BLaER1 treated with 17β-estradiol and CSF1 and Interleukin-3, amounts not matched to agents 10 nM and 100 nM (cell line): Measurements from ENCODE around the gene CENPB.
"Not testable (repeated sequence)": the region's sequence is repeated elsewhere in the genome, so short reads cannot be mapped to it uniquely, and the experiment has no call there.

Source experiments
- H3K27ac ChIP-seq, 11 experiments: shearing (Covaris generic); formaldehyde crosslinking; 2 replicates each; pipeline ENCODE4 v1.8.1; 2022
- H3K27me3 ChIP-seq, 11 experiments: shearing (Covaris generic); formaldehyde crosslinking; 2 replicates each; pipeline ENCODE4 v1.8.1; 2022
- H3K36me3 ChIP-seq, 11 experiments: shearing (Covaris generic); formaldehyde crosslinking; 2 replicates each; pipeline ENCODE4 v1.8.1; 2022
- H3K4me1 ChIP-seq, 10 experiments: shearing (Covaris generic); formaldehyde crosslinking; 2 replicates each; pipeline ENCODE4 v1.8.1; 2022
- H3K4me2 ChIP-seq, 11 experiments: shearing (Covaris generic); formaldehyde crosslinking; 2 replicates each; pipeline ENCODE4 v1.8.1; 2022
- H3K4me3 ChIP-seq, 10 experiments: shearing (Covaris generic); formaldehyde crosslinking; 2 replicates each; pipeline ENCODE4 v1.8.1; 2022
- H3K9ac ChIP-seq, 11 experiments: shearing (Covaris generic); formaldehyde crosslinking; 2 replicates each; pipeline ENCODE4 v1.8.1; 2022
- H3K9me3 ChIP-seq, 11 experiments: shearing (Covaris generic); formaldehyde crosslinking; replicated peaks in 1 of 11; 2 replicates each; pipeline ENCODE4 v1.8.1; 2022
- H4K20me1 ChIP-seq, 11 experiments: shearing (Covaris generic); formaldehyde crosslinking; 2 replicates each; pipeline ENCODE4 v1.8.1; 2022
- Cebpa-rat ChIP-seq, 11 experiments: shearing (Covaris generic); IDR thresholded peaks; 2 replicates each; pipeline ENCODE4 v1.8.1; 2022

Gene CENPB, protein sequence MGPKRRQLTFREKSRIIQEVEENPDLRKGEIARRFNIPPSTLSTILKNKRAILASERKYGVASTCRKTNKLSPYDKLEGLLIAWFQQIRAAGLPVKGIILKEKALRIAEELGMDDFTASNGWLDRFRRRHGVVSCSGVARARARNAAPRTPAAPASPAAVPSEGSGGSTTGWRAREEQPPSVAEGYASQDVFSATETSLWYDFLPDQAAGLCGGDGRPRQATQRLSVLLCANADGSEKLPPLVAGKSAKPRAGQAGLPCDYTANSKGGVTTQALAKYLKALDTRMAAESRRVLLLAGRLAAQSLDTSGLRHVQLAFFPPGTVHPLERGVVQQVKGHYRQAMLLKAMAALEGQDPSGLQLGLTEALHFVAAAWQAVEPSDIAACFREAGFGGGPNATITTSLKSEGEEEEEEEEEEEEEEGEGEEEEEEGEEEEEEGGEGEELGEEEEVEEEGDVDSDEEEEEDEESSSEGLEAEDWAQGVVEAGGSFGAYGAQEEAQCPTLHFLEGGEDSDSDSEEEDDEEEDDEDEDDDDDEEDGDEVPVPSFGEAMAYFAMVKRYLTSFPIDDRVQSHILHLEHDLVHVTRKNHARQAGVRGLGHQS

GRCh38 chr20:3786665-3787323 is at the start of gene CENPB:
TSS of gene CENPB (minus strand) at chr20:3786740. CDS start at chr20:3786483, 257 bp downstream.
- H3K9ac ChIP-seq, result peak within 1 kb of the TSS; percentile 84 to 94 (median 91)
- H3K4me3 ChIP-seq, result peak within 1 kb of the TSS; percentile 66 to 88 (median 76)
- no peaks in the 10 kb centered on the region for H3K9me3 ChIP-seq
- H3K4me2 ChIP-seq, result peak within 1 kb of the TSS; percentile 90 to 100 (median 99)
- H3K36me3 ChIP-seq, result peaks cover 0 to 32% (median 6%) of the 10 kb centered on the region in 11 experiments; a peak in 15 of 22 replicates
- peak within 1 kb of the TSS; percentile 83 to 94 (median 87) for H3K27ac ChIP-seq
- TF ChIP-seq Cebpa-rat (IDR thresholded peaks at IDR 0.05), result no peak
- peaks cover 37 to 48% (median 41%) of the 10 kb centered on the region in 10 experiments for H3K4me1 ChIP-seq
- H4K20me1 ChIP-seq, result peaks cover 31 to 44% (median 42%) of the 10 kb centered on the region in 11 experiments; a peak in 21 of 22 replicates
- no peaks in the 10 kb centered on the region for H3K27me3 ChIP-seq

DNA sequence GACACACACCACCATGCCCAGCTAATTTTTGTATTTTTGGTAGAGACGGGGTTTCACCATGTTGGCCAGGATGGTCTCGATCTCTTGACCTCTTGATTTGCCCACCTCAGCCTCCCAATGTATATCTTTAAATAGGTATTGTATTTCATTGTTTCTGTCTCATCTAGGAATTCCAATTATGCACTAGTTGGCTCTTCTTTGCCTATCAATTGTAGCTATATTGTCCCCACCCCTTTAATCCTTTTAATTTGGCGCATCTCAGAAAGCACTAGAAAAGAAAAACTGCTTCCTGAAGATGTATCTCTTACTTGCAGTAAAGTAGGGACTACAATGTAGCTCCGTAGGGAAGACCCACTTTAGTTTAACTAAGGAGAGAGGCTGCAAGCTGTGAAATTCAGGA is 49.6 kb upstream of the CENPB start:
- Histone ChIP-seq H3K4me3 (no peak overlapping the region), H3K27ac (peak overlapping the region in 5 of 11 experiments; percentile 85 to 98 (median 95); a peak in 8 of 22 replicates), H3K27me3 (no peaks in the 10 kb centered on the region), H3K4me1 (peaks cover 25 to 54% (median 42%) of the 10 kb centered on the region in 10 experiments), H3K9me3 (peaks cover 0 to 17% (median 7%) of the 10 kb centered on the region in 11 experiments; a peak in 7 of 22 replicates), H4K20me1 (no peaks in the 10 kb centered on the region), H3K4me2 (no peak overlapping the region), H3K9ac (no peak overlapping the region), H3K36me3 (peaks cover 0 to 9% (median 0%) of the 10 kb centered on the region in 11 experiments; a peak in 4 of 22 replicates)
- TF ChIP-seq Cebpa-rat (IDR thresholded peaks at IDR 0.05), result no peak

- Histone ChIP-seq H3K36me3 (peaks cover 0 to 22% (median 5%) of the 10 kb centered on the region in 11 experiments; a peak in 13 of 22 replicates), H3K4me1 (peaks cover 23 to 47% (median 34%) of the 10 kb centered on the region in 10 experiments)
- H3K9me3 ChIP-seq, H3K27me3 ChIP-seq, H4K20me1 ChIP-seq, H3K4me3 ChIP-seq, H3K4me2 ChIP-seq, H3K9ac ChIP-seq, H3K27ac ChIP-seq: not testable (repeated sequence)
Measured at GRCh38 chr20:3829891-3830290, 43.4 kb upstream of the CENPB start.

DNA sequence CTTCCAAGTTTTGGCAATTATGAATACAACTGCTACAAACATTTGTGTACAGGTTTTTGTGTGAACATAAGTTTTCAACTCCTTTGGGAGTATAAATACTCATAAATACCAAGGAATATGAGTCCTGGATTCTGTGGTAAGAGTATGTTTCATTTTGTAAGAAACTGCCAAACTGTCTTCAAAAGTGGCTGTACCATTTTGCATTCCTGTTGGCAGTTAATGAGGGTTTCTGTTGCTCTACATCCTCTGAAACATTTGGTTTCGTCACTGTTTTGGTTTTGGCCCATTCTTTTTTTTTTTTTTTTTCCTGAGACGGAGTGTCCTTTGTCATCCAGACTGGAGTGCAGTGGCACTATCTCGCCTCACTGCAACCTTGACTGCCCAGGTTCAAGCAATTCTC is 42.3 kb upstream of the CENPB start:
- Histone ChIP-seq H3K4me2 (peak overlapping the region in 1 of 11 experiments; percentile 26; a peak in 4 of 22 replicates), H3K4me1 (peaks cover 23 to 49% (median 34%) of the 10 kb centered on the region in 10 experiments), H3K9me3 (0 out of 22 replicates have a peak, but pooled peaks cover 0 to 3% (median 0%) of the 10 kb centered on the region in 11 experiments), H3K27ac (no peak overlapping the region), H3K27me3 (no peaks in the 10 kb centered on the region), H3K36me3 (peaks cover 9 to 33% (median 15%) of the 10 kb centered on the region in 11 experiments; a peak in 21 of 22 replicates), H3K4me3 (no peak overlapping the region), H4K20me1 (no peaks in the 10 kb centered on the region), H3K9ac (no peak overlapping the region)
- TF ChIP-seq Cebpa-rat (IDR thresholded peaks at IDR 0.05), result no peak

- H3K9me3 ChIP-seq, result no peaks in the 10 kb centered on the region
- H4K20me1 ChIP-seq, result no peaks in the 10 kb centered on the region
- no peak for TF ChIP-seq Cebpa-rat (IDR thresholded peaks at IDR 0.05)
- H3K36me3 ChIP-seq, result peaks cover 25 to 53% (median 33%) of the 10 kb centered on the region in 11 experiments
- H3K4me1 ChIP-seq, result peaks cover 30 to 57% (median 39%) of the 10 kb centered on the region in 10 experiments
- H3K4me3 ChIP-seq, result peak overlapping the region in 6 of 10 experiments; percentile 8 to 47 (median 24); a peak in 5 of 20 replicates
- H3K27ac ChIP-seq, result peak overlapping the region in 9 of 11 experiments; percentile 10 to 79 (median 64); a peak in 17 of 22 replicates
- no peaks in the 10 kb centered on the region for H3K27me3 ChIP-seq
- peak overlapping the region in 10 of 11 experiments; percentile 19 to 70 (median 42); a peak in 12 of 22 replicates for H3K9ac ChIP-seq
- H3K4me2 ChIP-seq, result peak overlapping the region; percentile 73 to 97 (median 83)
Measured at GRCh38 chr20:3826420-3826819, 39.9 kb upstream of the CENPB start.

- H3K4me2 ChIP-seq, result peak overlapping the region in 9 of 11 experiments; percentile 76 to 97 (median 87); a peak in 18 of 22 replicates
- H3K36me3 ChIP-seq, result peaks cover 25 to 53% (median 33%) of the 10 kb centered on the region in 11 experiments
- H3K4me1 ChIP-seq, result peaks cover 34 to 62% (median 44%) of the 10 kb centered on the region in 10 experiments
- H3K4me3 ChIP-seq, result 0 out of 20 replicates have a peak overlapping the region, but pooled peaks of 1 of the 10 experiments have one; percentile 8
- peak overlapping the region in 3 of 11 experiments; percentile 19 to 70 (median 54); a peak in 2 of 22 replicates for H3K9ac ChIP-seq
- H3K27ac ChIP-seq, result peak overlapping the region in 8 of 11 experiments; percentile 58 to 79 (median 65); a peak in 14 of 22 replicates
- no peaks in the 10 kb centered on the region for H3K27me3 ChIP-seq
- no peak for TF ChIP-seq Cebpa-rat (IDR thresholded peaks at IDR 0.05)
- H4K20me1 ChIP-seq, result no peaks in the 10 kb centered on the region
- H3K9me3 ChIP-seq, result no peaks in the 10 kb centered on the region
Measured at GRCh38 chr20:3825526-3825925, 39.0 kb upstream of the CENPB start.

- Histone ChIP-seq H3K36me3 (peaks cover 25 to 51% (median 33%) of the 10 kb centered on the region in 11 experiments), H3K27ac (no peak overlapping the region), H3K4me3 (no peak overlapping the region), H3K4me1 (peaks cover 44 to 66% (median 52%) of the 10 kb centered on the region in 10 experiments), H3K27me3 (no peaks in the 10 kb centered on the region), H4K20me1 (no peaks in the 10 kb centered on the region), H3K9ac (peak overlapping the region in 1 of 11 experiments; percentile 18; a peak in 2 of 22 replicates), H3K9me3 (no peaks in the 10 kb centered on the region), H3K4me2 (no peak overlapping the region)
- no peak for TF ChIP-seq Cebpa-rat (IDR thresholded peaks at IDR 0.05)
Measured at GRCh38 chr20:3823881-3824280, 37.3 kb upstream of the CENPB start.

DNA sequence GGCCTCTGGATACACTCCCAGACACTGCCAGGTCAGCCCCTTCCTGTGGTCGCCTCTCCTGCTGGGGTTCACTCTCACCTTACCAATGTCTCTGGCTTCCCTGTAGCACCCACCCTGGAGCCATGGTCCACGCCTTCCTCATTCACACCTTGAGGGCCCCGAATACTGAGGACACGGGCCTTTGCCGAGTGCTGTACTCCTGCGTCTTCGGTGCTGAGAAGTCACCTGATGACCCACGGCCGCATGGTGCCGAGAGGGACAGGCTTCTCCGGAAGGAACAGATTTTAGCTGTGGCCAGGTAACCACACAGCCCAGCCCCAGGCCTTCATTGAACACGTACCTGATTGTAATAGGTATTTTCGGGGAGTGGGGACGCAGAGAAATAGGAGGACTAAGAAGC is 35.5 kb upstream of the CENPB start:
- Histone ChIP-seq H3K27ac (0 out of 22 replicates have a peak overlapping the region, but pooled peaks of 1 of the 11 experiments have one; percentile 97), H3K4me3 (peak overlapping the region in 1 of 10 experiments; percentile 73; a peak in 1 of 20 replicates), H3K4me1 (peaks cover 47 to 66% (median 57%) of the 10 kb centered on the region in 10 experiments), H3K9ac (peak overlapping the region in 5 of 11 experiments; percentile 94 to 98 (median 97); a peak in 7 of 22 replicates), H3K27me3 (no peaks in the 10 kb centered on the region), H3K9me3 (no peaks in the 10 kb centered on the region), H4K20me1 (no peaks in the 10 kb centered on the region), H3K36me3 (peaks cover 25 to 41% (median 33%) of the 10 kb centered on the region in 11 experiments), H3K4me2 (peak overlapping the region in 4 of 11 experiments; percentile 86 to 97 (median 90); a peak in 6 of 22 replicates)
- TF ChIP-seq Cebpa-rat (IDR thresholded peaks at IDR 0.05), result no peak
